ENCODE data around the gene SKI.
"Not testable (repeated sequence)": the region's sequence is repeated elsewhere in the genome, so short reads cannot be mapped to it uniquely, and the experiment has no call there.

SKI gene

GRCh38 chr1:2312515-2313301 lies 84.6 kb downstream of the SKI start:
- no peak for DNase-seq

DNA sequence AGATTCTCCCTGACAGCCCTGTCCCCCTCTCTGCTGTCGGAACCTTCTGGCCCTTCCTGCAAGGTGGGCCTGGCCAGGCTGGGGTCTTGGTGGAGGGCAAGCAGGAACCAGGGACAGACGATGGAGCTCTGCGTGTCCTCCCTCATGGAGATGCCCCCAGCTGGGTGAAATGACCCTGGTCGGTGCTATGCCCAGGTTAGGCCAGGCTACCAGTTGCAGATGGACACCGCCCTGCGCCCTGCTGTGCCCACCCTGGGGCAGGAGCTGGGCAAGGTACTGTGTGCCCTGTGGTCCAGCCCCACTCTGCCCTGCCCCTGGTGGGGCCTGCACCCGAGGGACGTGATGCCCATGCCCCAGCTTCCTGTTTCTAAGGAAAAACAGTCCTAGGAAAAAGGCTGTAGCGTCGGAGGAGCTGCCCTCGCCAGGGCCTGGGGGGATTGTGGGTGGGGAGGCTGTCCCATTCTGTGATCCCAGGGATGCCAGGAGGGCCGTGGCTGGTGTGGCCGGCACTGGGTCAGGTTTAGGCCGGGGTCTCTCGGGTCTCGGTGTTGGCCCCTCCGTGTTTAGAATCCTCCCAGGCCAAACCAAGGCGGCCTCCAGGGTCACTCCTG lies 85.6 kb downstream of the SKI start:
- DNase-seq: no peak

DNA sequence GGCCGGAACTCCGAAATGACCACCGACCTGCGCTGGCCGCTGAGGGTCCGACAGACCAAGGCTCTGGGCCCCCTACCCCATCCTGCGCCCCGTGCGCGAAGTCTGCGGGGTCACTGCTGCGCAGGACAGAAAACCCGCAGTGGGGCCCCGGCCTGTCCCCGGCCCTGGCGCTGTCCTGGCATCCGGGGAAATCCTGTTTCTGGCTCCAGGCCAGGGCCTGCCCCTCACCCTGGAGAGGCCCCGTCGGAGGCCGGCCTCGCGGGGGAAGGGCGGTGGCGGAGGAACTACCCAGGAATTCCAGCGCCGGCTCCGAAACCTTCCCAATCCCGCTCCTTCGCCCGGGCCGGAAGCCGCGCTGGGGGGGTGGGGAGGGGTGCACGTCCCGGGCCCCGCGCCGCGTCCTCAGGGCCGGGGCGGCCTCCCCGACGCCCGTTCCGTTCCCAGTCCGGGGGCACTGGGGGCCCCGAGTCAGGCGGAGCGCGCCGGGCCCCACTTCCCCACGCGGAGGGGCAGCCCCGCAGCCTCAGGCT lies 86.2 kb downstream of the SKI start:
- DNase-seq: no peak

- DNase-seq: peak; percentile 45
Measured at GRCh38 chr1:2314803-2315673, 86.9 kb downstream of the SKI start.

DNA sequence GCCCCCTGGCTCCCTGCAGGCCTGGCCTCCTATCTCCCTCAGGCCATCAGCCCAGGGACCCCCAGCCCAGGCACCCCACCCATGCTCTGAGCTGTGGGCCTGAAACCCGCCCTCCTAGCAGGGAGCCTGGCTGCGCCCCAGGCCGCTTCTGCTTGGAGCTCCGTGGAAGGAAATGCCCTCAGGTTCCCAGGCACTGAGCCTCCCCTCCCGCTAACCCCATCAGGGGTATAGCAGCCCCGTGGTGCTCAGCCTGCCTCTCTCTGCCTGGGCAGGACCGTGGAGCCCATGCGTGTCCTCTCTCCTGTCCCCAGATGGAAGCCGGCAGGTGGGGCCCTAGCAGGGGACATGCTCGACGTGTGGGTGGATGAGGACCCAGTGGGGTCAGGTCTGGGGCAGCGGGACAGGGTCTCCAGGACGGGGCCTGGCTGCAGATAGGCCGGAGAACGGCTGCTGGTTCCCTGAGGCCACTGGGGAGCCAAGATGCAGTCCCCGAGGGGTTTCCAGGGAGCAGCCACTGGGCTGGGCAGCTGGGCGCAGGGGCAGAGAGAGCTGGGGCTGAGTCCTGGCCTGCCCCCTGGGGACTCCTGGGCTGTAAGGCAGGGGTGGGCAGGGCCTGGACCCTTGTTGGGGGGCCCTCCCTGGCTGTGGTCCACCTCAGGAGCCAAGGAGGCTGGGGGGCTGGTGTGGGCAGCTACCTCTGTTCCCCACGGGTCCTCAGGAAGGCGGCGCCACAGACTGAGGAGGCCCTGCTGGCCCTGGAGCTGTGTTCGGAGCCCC lies 87.7 kb downstream of the SKI start:
- no peak for DNase-seq

GRCh38 chr1:2316451-2316961 lies 88.4 kb downstream of the SKI start:
- no peak for DNase-seq

DNA sequence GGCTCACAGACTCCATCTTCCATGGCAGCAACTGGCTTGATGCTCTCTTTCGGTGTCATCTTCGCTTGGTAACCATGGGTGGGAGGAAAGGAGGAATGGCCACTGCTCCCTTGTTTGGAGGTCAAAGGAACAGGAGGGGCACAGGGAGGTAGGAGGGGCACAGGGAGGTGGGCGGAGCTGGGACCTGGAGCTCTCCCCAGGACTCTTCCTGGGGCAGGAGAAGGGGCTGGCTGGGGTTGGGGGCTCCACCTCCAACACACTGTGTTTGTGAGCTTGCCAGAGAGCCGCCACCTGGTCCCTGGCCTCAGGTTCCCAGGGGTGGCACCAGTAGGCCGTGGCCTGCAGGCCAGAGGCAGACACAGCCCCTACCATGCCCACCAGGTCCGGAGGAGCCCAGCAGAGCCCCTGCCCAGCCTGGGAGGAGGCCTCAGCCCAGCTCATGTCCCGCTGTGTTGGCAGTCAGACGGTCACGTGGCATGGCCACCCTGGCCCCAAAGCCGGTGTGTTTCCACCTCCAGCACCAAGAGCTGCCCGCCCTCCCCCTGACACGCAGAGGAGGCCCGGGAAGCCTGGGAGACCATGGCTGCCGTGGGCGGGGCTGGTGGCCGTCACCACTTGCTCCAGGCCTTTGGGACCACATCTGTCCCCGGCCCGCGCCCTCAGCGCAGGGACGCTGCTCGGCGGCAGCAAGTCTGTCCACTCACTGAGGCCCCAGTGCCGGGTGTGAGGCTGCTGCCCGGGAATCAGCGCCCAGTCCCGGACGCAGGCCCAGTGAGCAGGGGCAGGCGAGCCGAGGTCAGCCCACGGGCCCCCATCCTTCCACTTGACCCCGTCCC lies 89.3 kb downstream of the SKI start:
- no peak for DNase-seq

GRCh38 chr1:2318314-2319278 lies 90.5 kb downstream of the SKI start:
- DNase-seq: no peak

GRCh38 chr1:2319291-2319690 lies 91.2 kb downstream of the SKI start:
- no peak for DNase-seq

- no peak for DNase-seq
Measured at GRCh38 chr1:2320006-2320405, 91.9 kb downstream of the SKI start.

- DNase-seq: no peak
Measured at GRCh38 chr1:2320760-2321667, 92.9 kb downstream of the SKI start.

DNA sequence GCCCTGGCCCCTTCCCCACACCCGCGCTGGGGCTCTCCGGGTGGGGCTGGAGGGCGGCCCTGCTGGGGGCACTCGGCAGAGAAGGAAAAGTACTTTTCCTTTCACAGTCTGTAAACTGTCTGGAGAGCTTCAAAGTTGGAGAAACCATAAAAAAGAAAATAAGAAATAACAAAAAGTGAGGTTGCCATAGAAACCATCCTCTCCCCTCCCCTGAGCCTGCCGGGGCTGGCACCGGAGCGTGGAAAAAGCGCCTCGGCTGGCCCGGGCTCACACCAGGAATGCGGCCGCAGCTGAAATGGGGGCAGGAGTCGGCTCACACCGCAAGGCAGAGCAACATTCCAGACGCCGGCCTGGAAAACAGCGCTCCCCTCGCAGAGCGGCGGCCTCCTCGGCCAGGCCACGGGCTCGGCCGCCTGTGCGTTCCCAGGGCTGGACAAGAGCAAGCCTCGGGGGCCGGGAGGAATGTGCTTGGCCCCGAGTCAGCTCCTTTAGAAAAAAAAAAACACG lies 94.0 kb downstream of the SKI start:
- DNase-seq: no peak

DNA sequence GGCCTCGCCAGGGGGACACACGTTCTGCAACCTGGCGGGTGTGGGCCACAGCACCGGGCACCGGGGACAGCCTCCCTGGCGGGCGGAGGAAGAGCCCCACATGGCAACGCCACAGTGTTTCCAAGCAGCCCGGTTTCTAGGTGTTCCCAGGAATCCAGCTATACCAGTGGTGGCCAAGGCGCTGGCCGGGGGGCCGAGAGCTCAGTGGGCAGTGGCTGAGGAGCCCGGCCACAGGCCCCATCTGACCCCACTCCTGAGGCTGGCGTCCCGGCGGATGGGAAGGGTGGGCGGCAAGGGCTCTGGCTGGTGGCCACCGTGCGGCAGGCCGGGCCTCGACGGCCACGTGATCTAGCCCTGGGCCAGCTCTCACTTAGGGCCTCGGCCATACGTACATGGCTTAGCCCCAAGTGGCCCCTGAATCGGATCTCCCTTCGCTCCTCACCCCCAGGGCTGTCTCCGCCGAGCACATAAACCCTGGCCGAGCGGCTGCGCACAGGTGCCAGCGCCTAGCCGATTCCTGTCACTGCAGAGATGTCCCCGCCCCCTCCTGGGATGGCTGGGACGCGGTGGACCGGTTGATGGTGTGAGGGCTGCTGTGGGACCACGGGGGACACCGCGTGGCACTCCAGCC lies 94.6 kb downstream of the SKI start:
- DNase-seq: no peak

- DNase-seq: no peak
Measured at GRCh38 chr1:2323451-2323974, 95.4 kb downstream of the SKI start.

GRCh38 chr1:2324553-2325366 lies 96.6 kb downstream of the SKI start:
- DNase-seq: no peak

- no peak for DNase-seq
Measured at GRCh38 chr1:2326524-2326923, 98.4 kb downstream of the SKI start.

DNA sequence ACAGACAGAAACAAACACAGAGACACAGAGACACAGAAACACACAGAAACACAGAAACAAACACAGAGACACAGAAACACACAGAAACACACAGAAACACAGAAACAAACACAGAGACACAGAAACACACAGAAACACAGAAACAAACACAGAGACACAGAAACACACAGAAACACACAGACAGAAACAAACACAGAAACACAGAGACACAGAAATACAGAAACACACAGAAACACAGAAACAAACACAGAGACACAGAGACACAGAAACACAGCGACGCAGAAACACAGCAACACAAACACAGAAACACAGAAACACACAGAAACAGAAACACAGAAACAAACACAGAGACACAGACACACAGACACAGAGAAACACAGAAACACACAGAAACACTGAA lies 99.0 kb downstream of the SKI start:
- not testable (repeated sequence) for DNase-seq
